GM18507 (cell line): Measurements from ENCODE around the gene EPN1.
A peak's percentile ranks its signal among the peaks of the same experiment; 100 is the strongest.

Experiments used
- DNase-seq: peaks from one replicate; pipeline ENCODE4 v3.0.0; 2011; ENCODE audit warnings: low read depth; ENCODE audit not compliant: insufficient read length; ENCODE audit errors: extremely low spot score
- FAIRE-seq: peaks from 2 replicates; lab custom pipeline; 2011; peaks lifted over from hg19 to GRCh38; lab: Jason Lieb, UNC

Gene EPN1

GRCh38 chr19:55674841-55675660, at the start of gene EPN1:
EPN1 (plus strand) TSS chr19:55675226; CDS start chr19:55678628, 3,402 bp downstream.
- FAIRE-seq (peak; percentile 93), DNase-seq (peak; percentile 97)

GRCh38 chr19:55626350-55626749, 48.7 kb upstream of the EPN1 start:
- peak; percentile 69 for FAIRE-seq
- DNase-seq, result no peak

GRCh38 chr19:55632463-55632834, 42.6 kb upstream of the EPN1 start:
- FAIRE-seq, result peak; percentile 84

GRCh38 chr19:55633861-55634260, 41.2 kb upstream of the EPN1 start:
- no peak for DNase-seq
- FAIRE-seq, result no peak

More at GRCh38 chr19:55632463-55632834, 42.6 kb upstream of the EPN1 start:
- DNase-seq, result no peak

GRCh38 chr19:55635334-55635717, 39.7 kb upstream of the EPN1 start:
- DNase-seq (no peak), FAIRE-seq (no peak)

GRCh38 chr19:55635856-55636440, 39.1 kb upstream of the EPN1 start:
- DNase-seq, result no peak
- FAIRE-seq, result no peak

- FAIRE-seq (no peak), DNase-seq (no peak)
Measured at GRCh38 chr19:55636723-55637122, 38.3 kb upstream of the EPN1 start.

GRCh38 chr19:55637534-55637933, 37.5 kb upstream of the EPN1 start:
- FAIRE-seq (no peak), DNase-seq (no peak)

GRCh38 chr19:55638864-55639359, 36.1 kb upstream of the EPN1 start:
- no peak for DNase-seq
- FAIRE-seq, result peak; percentile 52

GRCh38 chr19:55640043-55640576, 34.9 kb upstream of the EPN1 start:
- FAIRE-seq (no peak), DNase-seq (no peak)

- no peak for DNase-seq
- FAIRE-seq, result peak; percentile 18
Measured at GRCh38 chr19:55640577-55641425, 34.2 kb upstream of the EPN1 start, which contains the start of gene ZNF580. ZNF580 (plus strand) TSS chr19:55641002; CDS start chr19:55642509, 1,507 bp downstream.

- no peak for DNase-seq
- FAIRE-seq, result no peak
Measured at GRCh38 chr19:55641426-55642152, 33.4 kb upstream of the EPN1 start.

- no peak for DNase-seq
- FAIRE-seq, result peak; percentile 65
Measured at GRCh38 chr19:55642153-55643002, 32.6 kb upstream of the EPN1 start.

- DNase-seq (no peak), FAIRE-seq (peak; percentile 86)
Measured at GRCh38 chr19:55643003-55643886, 31.8 kb upstream of the EPN1 start, which contains the start of gene ZNF581. ZNF581 (plus strand) TSS chr19:55643649; CDS start chr19:55644572, 923 bp downstream.

- DNase-seq, result no peak
- no peak for FAIRE-seq
Measured at GRCh38 chr19:55643887-55644176, 31.2 kb upstream of the EPN1 start.

GRCh38 chr19:55644191-55644833, 30.7 kb upstream of the EPN1 start:
- no peak for FAIRE-seq

More at GRCh38 chr19:55644191-55644833, 30.7 kb upstream of the EPN1 start:
- no peak for DNase-seq
